Activated naive CD4-positive, alpha-beta T cell treated with anti-CD3 and anti-CD28 coated beads, Interleukin-2, amount 50 U/mL, for 24 hours (primary cell): Measurements from ENCODE around the gene POLA1.

ENCODE experiments used
- H3K27ac Mint-ChIP-seq: one replicate; pipeline ENCODE4 v1.8.0; 2021; ENCODE audit warnings: mild to moderate bottlenecking, mixed read lengths
- H3K27me3 Mint-ChIP-seq: one replicate; pipeline ENCODE4 v1.8.0; 2021; ENCODE audit warnings: mixed read lengths
- H3K36me3 Mint-ChIP-seq: one replicate; pipeline ENCODE4 v1.8.0; 2021; ENCODE audit warnings: mixed read lengths
- H3K4me1 Mint-ChIP-seq: one replicate; pipeline ENCODE4 v1.8.0; 2021; ENCODE audit warnings: mixed read lengths
- H3K4me3 Mint-ChIP-seq: one replicate; pipeline ENCODE4 v1.8.0; 2021; ENCODE audit warnings: mild to moderate bottlenecking, mixed read lengths
- H3K9me3 Mint-ChIP-seq: one replicate; pipeline ENCODE4 v1.8.0; 2021; ENCODE audit warnings: mixed read lengths

POLA1 gene

DNA sequence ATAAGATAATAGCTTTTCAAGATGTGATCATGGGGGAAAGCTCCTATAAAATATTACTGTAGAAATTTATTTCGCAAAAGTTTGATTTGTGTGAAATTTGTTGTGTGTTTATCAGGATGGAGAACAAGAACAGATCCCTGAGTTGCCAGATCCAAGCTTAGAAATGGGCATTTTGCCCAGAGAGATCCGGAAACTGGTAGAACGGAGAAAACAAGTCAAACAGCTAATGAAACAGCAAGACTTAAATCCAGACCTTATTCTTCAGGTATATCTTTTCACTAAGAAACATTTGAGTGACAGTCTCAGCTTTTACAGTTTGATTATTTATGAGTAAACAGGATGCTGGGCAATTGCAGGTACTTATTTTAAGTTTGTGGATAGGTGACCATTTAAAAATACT, 54.5 kb downstream of the POLA1 start:
- no peak overlapping the region for H3K27ac Mint-ChIP-seq
- no peaks in the 10 kb centered on the region for H3K4me1 Mint-ChIP-seq
- no peaks in the 10 kb centered on the region for H3K9me3 Mint-ChIP-seq
- no peak overlapping the region for H3K4me3 Mint-ChIP-seq
- H3K36me3 Mint-ChIP-seq: peaks cover 2% of the 10 kb centered on the region
- no peaks in the 10 kb centered on the region for H3K27me3 Mint-ChIP-seq

DNA sequence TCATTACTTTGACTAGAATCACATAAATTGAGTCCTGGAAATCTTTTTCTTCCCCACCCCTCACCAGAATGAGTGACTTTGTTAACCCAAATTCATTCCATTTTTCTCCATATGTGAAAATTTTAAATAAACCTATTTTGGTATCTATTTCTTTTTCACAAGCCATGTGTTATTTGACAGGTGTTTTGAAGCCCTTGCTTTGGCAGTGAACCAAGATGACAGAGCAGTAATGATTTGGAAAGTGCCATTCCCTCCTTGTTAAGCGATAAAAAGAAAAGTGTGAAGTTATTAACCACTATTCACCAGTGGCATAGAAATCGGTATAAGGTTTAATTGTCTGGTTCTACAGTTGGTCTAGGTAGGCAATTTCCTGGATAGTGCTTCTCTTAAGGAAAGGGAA, 66.1 kb downstream of the POLA1 start:
- no peaks in the 10 kb centered on the region for H3K9me3 Mint-ChIP-seq
- H3K4me3 Mint-ChIP-seq: no peak overlapping the region
- peaks cover 17% of the 10 kb centered on the region for H3K36me3 Mint-ChIP-seq
- no peaks in the 10 kb centered on the region for H3K4me1 Mint-ChIP-seq
- H3K27ac Mint-ChIP-seq: no peak overlapping the region
- no peaks in the 10 kb centered on the region for H3K27me3 Mint-ChIP-seq

DNA sequence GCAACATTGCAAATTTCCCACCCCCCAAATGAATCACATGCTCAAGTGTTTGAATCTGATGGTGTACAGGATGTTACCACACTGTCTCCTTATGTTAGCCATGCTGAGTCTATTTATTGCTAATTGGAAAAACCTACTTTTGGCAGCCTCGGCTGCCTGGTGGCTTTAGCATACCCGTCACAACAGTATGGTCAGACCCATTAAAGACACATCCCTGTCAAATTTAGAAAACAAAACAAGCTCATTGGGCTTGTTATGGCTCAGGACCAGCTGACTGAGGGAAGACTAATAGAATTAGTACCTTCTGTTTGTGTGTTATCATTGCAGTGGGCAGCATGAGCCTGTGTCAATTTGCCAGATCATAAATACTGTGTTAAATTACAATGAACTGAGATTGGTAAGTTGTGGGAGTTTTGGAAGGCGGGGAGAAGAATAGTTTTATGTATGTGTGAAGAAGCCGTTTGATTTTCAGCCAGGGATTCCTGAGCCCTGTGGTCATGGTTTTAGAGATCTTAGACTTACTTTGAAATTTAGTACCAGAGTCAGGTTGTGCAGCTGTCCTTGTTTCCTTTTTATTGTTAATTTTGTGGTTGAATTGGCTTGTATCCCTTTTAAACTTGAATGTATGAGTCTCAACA, 66.8 kb downstream of the POLA1 start:
- Mint-ChIP-seq H3K4me1 (no peaks in the 10 kb centered on the region), H3K9me3 (no peaks in the 10 kb centered on the region), H3K36me3 (peaks cover 17% of the 10 kb centered on the region), H3K27me3 (no peaks in the 10 kb centered on the region), H3K4me3 (no peak overlapping the region), H3K27ac (no peak overlapping the region)

DNA sequence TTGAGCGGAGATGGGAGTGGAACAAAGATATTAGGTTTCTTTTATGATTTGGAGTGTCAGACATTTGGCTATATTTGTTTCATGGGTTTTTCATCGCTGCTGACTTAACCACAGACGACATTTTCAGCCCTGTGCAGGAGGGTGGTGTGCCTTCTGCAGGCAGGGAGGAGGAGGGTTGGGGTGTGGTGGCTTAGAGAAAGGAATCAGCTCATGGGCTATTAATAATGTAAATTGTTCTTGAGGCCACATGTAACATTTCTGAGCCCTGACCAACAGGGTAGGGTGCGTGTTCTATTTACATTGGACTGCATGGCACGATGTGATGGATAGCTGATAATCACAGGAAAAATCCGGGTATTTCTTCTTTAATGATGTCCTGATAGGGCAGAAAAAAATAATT, 67.6 kb downstream of the POLA1 start:
- H3K27ac Mint-ChIP-seq: no peak overlapping the region
- no peak overlapping the region for H3K4me3 Mint-ChIP-seq
- no peaks in the 10 kb centered on the region for H3K27me3 Mint-ChIP-seq
- H3K4me1 Mint-ChIP-seq: no peaks in the 10 kb centered on the region
- peaks cover 17% of the 10 kb centered on the region for H3K36me3 Mint-ChIP-seq
- H3K9me3 Mint-ChIP-seq: no peaks in the 10 kb centered on the region

DNA sequence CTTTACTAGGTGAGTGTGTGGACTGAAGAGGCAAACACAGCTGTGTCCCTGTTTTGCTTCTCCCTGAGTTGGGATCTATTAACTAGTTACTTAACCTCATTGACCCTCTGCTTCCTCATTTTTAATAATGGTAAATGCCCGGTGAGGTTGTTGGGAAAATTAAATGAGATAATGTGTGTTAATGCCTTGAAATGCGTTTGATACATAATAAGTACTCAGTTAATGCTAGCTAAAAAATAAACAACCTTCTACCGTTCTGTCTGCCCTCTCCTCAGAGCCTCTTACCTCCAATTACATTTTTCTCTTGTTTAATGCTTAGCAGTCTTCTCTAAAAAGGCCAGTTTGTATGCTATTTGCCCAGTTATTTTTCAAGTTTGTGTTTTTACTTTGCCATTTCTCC, 70.3 kb downstream of the POLA1 start:
- H3K27me3 Mint-ChIP-seq: no peaks in the 10 kb centered on the region
- no peaks in the 10 kb centered on the region for H3K9me3 Mint-ChIP-seq
- peaks cover 25% of the 10 kb centered on the region for H3K36me3 Mint-ChIP-seq
- no peak overlapping the region for H3K27ac Mint-ChIP-seq
- no peak overlapping the region for H3K4me3 Mint-ChIP-seq
- no peaks in the 10 kb centered on the region for H3K4me1 Mint-ChIP-seq

DNA sequence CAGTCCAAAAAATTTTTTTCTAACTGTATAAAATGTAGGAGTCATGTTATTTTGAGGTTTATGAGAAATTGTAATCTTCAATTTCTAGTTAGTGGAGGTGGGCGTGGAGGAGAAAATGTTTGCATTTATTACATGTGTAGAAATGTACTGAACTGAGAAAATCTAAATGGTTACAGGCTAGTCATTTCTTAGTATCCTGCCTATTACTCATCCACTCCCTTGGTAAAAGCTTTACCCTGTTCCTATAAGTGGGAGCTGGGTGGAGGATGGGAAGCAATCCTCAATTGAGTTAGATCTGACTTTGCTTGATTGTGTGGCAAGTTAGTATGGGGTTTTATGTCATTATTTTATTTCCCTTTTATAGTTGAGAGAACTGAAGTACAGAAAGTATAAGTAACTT, 73.8 kb downstream of the POLA1 start:
- Mint-ChIP-seq H3K4me3 (no peak overlapping the region), H3K27ac (no peak overlapping the region), H3K9me3 (no peaks in the 10 kb centered on the region), H3K4me1 (no peaks in the 10 kb centered on the region), H3K36me3 (peaks cover 16% of the 10 kb centered on the region), H3K27me3 (no peaks in the 10 kb centered on the region)

DNA sequence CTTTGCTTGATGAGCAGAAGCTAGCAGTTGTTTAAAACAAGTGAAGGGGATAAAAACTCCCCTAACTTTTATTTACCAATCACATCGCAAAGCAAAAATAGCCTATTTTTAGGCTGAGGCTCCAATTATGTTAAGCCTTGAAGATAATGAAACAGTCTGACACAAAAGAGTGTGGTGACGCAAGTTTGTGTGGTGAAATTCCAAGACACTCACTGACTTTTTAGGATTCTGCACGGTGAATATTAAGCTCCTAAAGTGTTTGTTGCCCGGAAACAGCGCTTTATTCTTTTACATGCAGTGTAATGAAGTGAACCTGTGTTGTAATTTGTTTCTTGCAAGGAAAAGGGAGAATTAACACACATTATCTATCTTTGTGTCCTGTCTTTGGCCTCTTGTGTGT, 74.8 kb downstream of the POLA1 start:
- no peak overlapping the region for H3K4me3 Mint-ChIP-seq
- H3K9me3 Mint-ChIP-seq: no peaks in the 10 kb centered on the region
- no peaks in the 10 kb centered on the region for H3K4me1 Mint-ChIP-seq
- no peak overlapping the region for H3K27ac Mint-ChIP-seq
- H3K27me3 Mint-ChIP-seq: no peaks in the 10 kb centered on the region
- peaks cover 10% of the 10 kb centered on the region for H3K36me3 Mint-ChIP-seq

- H3K27me3 Mint-ChIP-seq: no peaks in the 10 kb centered on the region
- H3K36me3 Mint-ChIP-seq: peaks cover 1% of the 10 kb centered on the region
- no peaks in the 10 kb centered on the region for H3K9me3 Mint-ChIP-seq
- H3K4me3 Mint-ChIP-seq: no peak overlapping the region
- no peak overlapping the region for H3K27ac Mint-ChIP-seq
- no peaks in the 10 kb centered on the region for H3K4me1 Mint-ChIP-seq
Measured at GRCh38 chrX:24774650-24775049, 80.9 kb downstream of the POLA1 start.

DNA sequence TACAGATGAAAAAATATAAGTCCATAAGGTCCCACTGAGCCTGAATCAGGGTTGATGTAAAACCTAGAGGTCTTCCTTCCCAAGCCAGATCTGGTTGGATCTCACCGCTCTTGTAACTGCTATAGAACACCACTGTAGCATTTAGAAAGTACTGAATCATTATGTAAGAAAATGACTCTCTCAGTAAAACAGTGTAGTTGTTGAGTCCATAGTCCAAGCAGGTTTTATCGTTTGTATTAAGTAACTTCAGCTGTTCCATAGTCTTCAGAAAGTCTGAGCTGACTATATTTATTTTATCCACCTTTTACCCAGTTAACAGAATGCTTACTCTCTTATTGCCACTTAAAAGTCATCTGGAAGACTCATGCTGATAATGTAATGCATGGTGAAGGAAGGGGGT, 82.2 kb downstream of the POLA1 start:
- no peaks in the 10 kb centered on the region for H3K9me3 Mint-ChIP-seq
- H3K36me3 Mint-ChIP-seq: peaks cover 5% of the 10 kb centered on the region
- H3K4me3 Mint-ChIP-seq: no peak overlapping the region

GRCh38 chrX:24777660-24778059, 83.9 kb downstream of the POLA1 start:
- Mint-ChIP-seq H3K9me3 (no peaks in the 10 kb centered on the region), H3K4me3 (no peak overlapping the region), H3K36me3 (peaks cover 7% of the 10 kb centered on the region), H3K27ac (no peak overlapping the region), H3K4me1 (no peaks in the 10 kb centered on the region), H3K27me3 (no peaks in the 10 kb centered on the region)

More for the DNA sequence above, 82.2 kb downstream of the POLA1 start:
- no peak overlapping the region for H3K27ac Mint-ChIP-seq
- H3K4me1 Mint-ChIP-seq: no peaks in the 10 kb centered on the region
- no peaks in the 10 kb centered on the region for H3K27me3 Mint-ChIP-seq

DNA sequence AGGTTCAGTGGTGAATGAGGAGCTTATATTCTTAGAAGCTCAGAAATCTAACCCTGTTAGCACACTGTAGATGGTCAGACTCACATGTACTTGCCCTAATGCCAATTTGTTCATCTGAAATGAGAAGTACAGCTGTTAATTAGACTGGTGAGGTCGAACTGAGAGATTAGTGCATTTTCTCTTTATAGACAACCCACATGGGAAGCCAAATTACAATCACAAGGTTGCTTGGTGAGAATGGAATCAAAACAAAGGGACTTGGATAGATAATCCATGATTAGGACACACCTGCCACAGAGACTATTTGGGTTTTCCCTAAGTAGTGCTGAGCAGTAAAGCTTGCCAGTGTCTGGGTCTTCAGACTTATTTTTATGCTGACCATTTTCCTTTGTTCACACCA, 88.3 kb downstream of the POLA1 start:
- H3K27me3 Mint-ChIP-seq: no peaks in the 10 kb centered on the region
- peaks cover 7% of the 10 kb centered on the region for H3K36me3 Mint-ChIP-seq
- H3K9me3 Mint-ChIP-seq: no peaks in the 10 kb centered on the region
- no peaks in the 10 kb centered on the region for H3K4me1 Mint-ChIP-seq
- no peak overlapping the region for H3K4me3 Mint-ChIP-seq
- no peak overlapping the region for H3K27ac Mint-ChIP-seq

GRCh38 chrX:24789047-24789446, 95.3 kb downstream of the POLA1 start:
- Mint-ChIP-seq H3K4me3 (no peak overlapping the region), H3K36me3 (peaks cover 8% of the 10 kb centered on the region), H3K27me3 (no peaks in the 10 kb centered on the region), H3K4me1 (no peaks in the 10 kb centered on the region), H3K27ac (no peak overlapping the region), H3K9me3 (no peaks in the 10 kb centered on the region)

GRCh38 chrX:24790166-24790565, 96.4 kb downstream of the POLA1 start:
- no peaks in the 10 kb centered on the region for H3K4me1 Mint-ChIP-seq

DNA sequence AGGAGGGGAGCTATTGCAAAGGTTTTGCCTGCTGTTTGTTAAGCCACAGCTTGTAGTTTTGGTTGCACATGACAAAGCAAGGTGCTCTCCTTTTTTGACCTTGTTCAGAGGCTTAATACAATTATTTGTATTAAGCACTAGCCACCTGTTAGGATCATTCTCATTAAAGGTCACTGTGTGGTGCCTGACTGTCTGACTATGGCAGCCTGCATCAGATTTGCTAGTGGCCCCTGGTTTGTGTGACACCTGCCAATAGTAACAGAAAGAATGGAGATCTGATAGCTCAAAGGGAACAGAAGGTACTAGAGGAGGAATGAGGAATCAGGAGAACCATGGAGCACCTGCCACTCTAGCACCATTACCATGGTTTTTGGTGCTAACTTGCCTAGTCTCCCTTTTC, 102.5 kb downstream of the POLA1 start:
- Mint-ChIP-seq H3K36me3 (peaks cover 13% of the 10 kb centered on the region), H3K4me1 (no peaks in the 10 kb centered on the region)

More at GRCh38 chrX:24790166-24790565, 96.4 kb downstream of the POLA1 start:
- Mint-ChIP-seq H3K9me3 (no peaks in the 10 kb centered on the region), H3K4me3 (no peak overlapping the region), H3K27ac (no peak overlapping the region), H3K27me3 (no peaks in the 10 kb centered on the region), H3K36me3 (peaks cover 9% of the 10 kb centered on the region)

DNA sequence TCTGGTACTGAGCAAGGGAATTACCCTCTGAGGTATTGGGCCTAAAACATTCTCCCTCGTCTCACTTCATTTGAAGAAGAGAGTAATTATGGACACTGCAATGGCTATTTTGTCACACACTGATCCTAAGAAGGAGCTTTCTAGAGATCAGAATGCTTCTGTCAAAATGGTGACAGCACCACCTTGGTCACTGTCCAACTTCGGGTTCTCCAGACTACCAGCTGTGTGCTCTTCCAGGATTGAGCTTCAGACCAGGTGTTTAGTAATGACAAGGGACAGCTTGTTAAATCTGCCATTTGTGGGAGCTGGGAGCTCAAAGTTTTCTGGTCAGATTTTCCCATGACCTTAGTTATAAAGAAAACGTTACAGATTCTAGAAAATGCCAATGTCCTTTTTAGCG, 105.4 kb downstream of the POLA1 start:
- no peak overlapping the region for H3K27ac Mint-ChIP-seq
- H3K4me3 Mint-ChIP-seq: no peak overlapping the region
- no peaks in the 10 kb centered on the region for H3K4me1 Mint-ChIP-seq
- no peaks in the 10 kb centered on the region for H3K27me3 Mint-ChIP-seq
- H3K36me3 Mint-ChIP-seq: peaks cover 8% of the 10 kb centered on the region
- H3K9me3 Mint-ChIP-seq: no peaks in the 10 kb centered on the region

More for the DNA sequence above, 102.5 kb downstream of the POLA1 start:
- H3K9me3 Mint-ChIP-seq: no peaks in the 10 kb centered on the region
- H3K4me3 Mint-ChIP-seq: no peak overlapping the region
- no peaks in the 10 kb centered on the region for H3K27me3 Mint-ChIP-seq
- H3K27ac Mint-ChIP-seq: no peak overlapping the region

GRCh38 chrX:24799565-24799964, 105.8 kb downstream of the POLA1 start:
- Mint-ChIP-seq H3K4me3 (no peak overlapping the region), H3K27ac (no peak overlapping the region), H3K36me3 (peaks cover 7% of the 10 kb centered on the region), H3K4me1 (no peaks in the 10 kb centered on the region), H3K27me3 (no peaks in the 10 kb centered on the region), H3K9me3 (no peaks in the 10 kb centered on the region)

GRCh38 chrX:24805201-24805600, 111.5 kb downstream of the POLA1 start:
- Mint-ChIP-seq H3K9me3 (no peaks in the 10 kb centered on the region), H3K4me3 (no peak overlapping the region), H3K4me1 (peaks cover 6% of the 10 kb centered on the region), H3K27me3 (no peaks in the 10 kb centered on the region), H3K27ac (no peak overlapping the region), H3K36me3 (peaks cover 2% of the 10 kb centered on the region)
